Measurements from ENCODE around the gene ST8SIA3.

Gene ST8SIA3, protein sequence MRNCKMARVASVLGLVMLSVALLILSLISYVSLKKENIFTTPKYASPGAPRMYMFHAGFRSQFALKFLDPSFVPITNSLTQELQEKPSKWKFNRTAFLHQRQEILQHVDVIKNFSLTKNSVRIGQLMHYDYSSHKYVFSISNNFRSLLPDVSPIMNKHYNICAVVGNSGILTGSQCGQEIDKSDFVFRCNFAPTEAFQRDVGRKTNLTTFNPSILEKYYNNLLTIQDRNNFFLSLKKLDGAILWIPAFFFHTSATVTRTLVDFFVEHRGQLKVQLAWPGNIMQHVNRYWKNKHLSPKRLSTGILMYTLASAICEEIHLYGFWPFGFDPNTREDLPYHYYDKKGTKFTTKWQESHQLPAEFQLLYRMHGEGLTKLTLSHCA

DNA sequence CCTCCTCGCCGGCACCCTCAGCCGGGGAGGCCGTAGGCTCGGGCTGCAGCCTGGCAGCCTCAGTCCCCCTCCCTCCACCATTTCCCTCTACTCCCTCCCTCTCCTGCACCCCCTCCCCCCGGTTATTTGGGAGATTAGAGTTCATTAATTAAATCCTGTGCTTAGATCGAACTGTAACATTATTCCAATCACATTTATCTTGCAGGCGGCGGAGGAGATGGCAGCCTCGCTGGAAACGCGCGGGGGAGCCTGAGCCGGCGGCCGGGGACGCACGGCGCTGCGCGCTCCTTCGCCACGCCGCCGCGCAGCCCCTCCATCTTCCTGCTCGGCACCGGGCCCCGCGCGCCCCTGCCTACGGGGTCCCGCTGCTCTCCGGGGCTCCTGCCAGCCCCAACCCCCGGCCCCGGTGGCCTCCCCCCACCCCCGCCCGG is at the start of gene ST8SIA3:
ST8SIA3 (plus strand) TSS at position 287 of the 431 bp plus-strand sequence. CDS start 290 bp downstream, outside the sequence.
- no peak for DNase-seq

- no peak for DNase-seq
Measured at GRCh38 chr18:57311472-57311871, 40.9 kb upstream of the ST8SIA3 start.

- DNase-seq, result no peak
Measured at GRCh38 chr18:57312346-57313144, 39.8 kb upstream of the ST8SIA3 start.

DNA sequence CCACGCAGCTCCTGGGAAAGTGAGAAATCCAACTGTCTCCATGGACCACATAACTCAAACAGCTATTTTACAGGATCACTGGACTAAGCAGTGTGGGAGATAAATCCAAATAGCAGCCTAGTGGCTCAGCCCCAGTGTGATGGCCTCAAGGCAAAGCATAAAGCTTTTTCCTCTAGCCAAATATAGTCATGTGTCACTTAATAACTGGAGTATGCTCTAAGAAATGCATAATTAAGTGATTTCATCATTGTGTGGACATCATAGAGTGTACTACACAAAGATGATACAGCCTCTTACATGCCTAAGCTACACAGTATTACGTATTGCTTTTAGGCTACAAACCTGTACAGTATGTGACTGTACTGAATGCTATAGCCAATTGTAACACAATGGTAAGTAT is 31.8 kb upstream of the ST8SIA3 start:
- no peak for DNase-seq

DNA sequence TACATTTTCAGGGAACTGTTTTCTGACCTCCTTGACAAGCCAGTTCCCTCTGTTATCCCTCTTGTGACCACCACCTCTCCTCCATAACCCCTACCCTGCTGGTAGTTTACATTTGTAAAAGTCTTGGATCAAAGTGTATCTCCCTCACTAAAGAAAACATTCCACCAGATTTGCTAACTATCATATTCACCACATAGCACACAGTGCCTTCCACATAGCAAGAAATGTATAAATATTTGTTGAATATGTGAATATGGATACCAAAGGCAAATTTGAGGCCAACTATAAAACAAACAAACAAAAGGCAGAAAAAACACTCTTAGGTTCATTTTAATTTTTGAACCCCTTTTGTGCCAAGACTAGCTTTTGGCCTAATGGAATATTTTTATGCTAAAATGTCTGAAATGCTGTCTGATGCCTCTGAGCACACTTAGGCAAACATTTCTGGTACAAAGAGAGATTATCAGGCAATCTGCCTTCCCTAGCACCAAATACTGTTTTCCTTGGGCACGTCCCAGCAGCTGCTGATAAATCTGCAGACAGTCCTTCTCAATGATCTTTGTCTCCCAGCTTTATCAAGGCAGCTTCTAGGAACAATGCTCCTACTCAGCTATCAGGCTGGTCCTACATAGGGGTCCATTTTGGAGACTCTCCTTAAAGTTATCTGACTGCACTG is 26.7 kb upstream of the ST8SIA3 start:
- DNase-seq, result no peak

DNA sequence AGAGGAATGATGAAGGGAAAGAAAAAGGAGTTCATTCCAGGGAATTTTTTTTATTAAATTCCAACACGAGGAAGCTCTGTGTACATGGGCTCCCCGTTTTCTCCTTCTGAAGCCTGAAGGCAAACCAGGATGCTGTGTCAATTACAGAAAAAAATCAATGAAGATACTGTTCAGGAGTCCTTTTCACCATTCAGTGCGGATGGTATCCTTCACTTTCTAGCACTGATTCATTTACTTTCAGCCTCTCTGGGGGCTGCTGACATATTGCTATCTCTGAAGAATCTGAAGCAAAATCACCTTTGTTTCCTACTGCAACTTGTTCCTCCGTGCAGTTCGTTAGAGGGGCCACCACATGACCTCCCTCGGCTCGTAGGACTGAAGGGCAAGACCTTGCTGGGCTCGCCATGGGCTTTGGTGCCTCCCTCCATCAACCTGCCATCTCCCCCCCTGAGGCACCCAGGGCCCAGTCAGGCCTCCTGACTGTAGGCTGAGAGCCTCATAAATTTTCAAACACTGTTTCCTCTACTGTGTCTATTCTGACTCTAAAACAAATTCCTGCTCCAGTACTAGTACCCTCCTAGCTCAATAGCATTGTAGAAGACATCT is 25.5 kb upstream of the ST8SIA3 start:
- DNase-seq, result no peak

- DNase-seq, result no peak
Measured at GRCh38 chr18:57328665-57329064, 23.7 kb upstream of the ST8SIA3 start.

- no peak for DNase-seq
Measured at GRCh38 chr18:57329856-57330255, 22.5 kb upstream of the ST8SIA3 start.

GRCh38 chr18:57331718-57332117 is 20.6 kb upstream of the ST8SIA3 start:
- DNase-seq, result no peak

DNA sequence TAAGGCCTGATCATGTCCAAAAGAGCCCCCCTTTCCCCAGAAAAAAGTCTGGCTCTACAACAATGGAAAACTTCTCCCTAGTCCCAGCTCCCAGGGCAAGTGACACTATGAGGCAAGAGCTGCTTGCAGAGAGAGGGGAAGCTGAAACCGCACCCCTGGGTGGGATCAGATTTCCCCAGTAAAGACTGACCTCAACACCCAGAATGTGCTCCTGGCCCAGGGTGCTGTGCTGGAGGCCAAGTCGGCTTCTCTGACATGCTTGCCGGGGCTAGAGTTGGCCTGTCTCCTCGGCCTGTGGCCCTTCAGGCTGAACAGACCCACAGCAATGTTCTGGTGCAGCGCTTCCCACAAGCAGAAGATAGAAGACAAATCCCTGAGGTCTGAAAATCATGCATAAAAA is 18.4 kb upstream of the ST8SIA3 start:
- DNase-seq, result no peak

- DNase-seq, result no peak
Measured at GRCh38 chr18:57334383-57334782, 18.0 kb upstream of the ST8SIA3 start.

DNA sequence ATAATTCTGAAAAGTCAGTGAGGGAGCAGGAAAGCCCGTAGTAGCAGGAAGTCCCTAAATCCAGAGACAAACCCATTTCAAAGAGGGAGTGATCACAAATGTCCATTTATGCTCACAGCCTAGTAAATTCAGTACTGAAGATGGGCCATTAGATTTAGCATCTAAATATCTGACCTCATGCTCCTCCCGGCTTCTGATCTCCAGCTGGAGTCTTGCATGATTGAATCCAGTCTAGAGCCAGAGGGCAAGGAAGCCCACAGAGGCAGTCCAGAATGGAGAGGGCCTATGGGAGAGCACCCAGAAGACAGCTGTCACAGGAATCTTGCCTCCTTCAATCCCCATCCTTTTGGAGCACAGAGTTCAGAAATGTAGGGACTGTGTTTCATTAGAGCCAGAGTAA is 16.0 kb upstream of the ST8SIA3 start:
- no peak for DNase-seq

GRCh38 chr18:57337890-57338289 is 14.5 kb upstream of the ST8SIA3 start:
- DNase-seq, result no peak

GRCh38 chr18:57343833-57344232 is 8.5 kb upstream of the ST8SIA3 start:
- DNase-seq, result no peak

- DNase-seq, result no peak
Measured at GRCh38 chr18:57346876-57347275, 5.5 kb upstream of the ST8SIA3 start.

GRCh38 chr18:57347784-57348183 is 4.6 kb upstream of the ST8SIA3 start:
- no peak for DNase-seq

DNA sequence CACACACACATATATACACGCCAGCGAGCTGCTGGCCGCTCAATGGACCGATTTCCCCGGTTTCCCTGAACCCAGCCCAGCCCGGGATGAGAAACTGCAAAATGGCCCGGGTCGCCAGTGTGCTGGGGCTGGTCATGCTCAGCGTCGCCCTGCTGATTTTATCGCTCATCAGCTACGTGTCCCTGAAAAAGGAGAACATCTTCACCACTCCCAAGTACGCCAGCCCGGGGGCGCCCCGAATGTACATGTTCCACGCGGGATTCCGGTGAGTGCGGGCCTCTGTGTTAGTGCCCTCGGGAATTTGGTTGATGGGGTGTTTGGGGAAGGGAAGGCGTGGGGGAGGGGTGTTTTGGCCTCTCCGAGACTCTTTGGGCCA is 392 bp downstream of the ST8SIA3 start:
- DNase-seq, result no peak

GRCh38 chr18:57353137-57353939 is 981 bp downstream of the ST8SIA3 start:
- no peak for DNase-seq

- DNase-seq, result no peak
Measured at GRCh38 chr18:57353940-57354461, 1.6 kb downstream of the ST8SIA3 start.

DNA sequence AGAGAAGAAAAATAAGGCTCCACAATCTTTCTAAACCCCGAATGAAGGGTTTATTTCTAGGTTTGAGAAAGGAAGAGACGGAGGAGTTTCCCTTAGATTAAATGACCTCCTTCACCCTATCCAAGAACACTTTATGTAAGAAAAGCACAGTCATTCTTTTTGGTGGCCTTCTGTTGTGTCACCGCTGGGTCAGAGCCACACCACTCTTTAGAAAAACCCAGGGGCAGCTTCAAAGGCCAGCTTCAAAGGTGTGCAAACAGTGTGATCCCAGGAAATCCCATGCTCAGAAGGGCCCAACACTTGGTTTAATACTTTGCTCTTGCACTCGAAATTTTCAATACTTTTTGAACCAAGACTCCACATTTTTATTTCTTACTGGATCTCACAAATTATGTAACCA is 7.1 kb downstream of the ST8SIA3 start:
- no peak for DNase-seq

GRCh38 chr18:57362714-57363113 is 10.4 kb downstream of the ST8SIA3 start:
- no peak for DNase-seq

- no peak for DNase-seq
Measured at GRCh38 chr18:57364460-57364859, 12.1 kb downstream of the ST8SIA3 start.
